HFF-Myc (cell line): ENCODE data around the gene IRGQ.
A peak's percentile ranks its signal among the peaks of the same experiment; 100 is the strongest.

ENCODE experiments used
- DNase-seq: peaks from one replicate; pipeline ENCODE4 v3.0.0-alpha.2; 2011; ENCODE audit warnings: low read depth; ENCODE audit errors: extremely low read depth
- H3K4me3 ChIP-seq: replicated peaks from 2 replicates; pipeline ENCODE4 v1.5.1; 2011; ENCODE audit warnings: low read depth, mild to moderate bottlenecking, control low read depth, low read length
- TF ChIP-seq, protein P1 (sequence below): IDR thresholded peaks from 2 replicates; pipeline ENCODE4 v1.5.1; 2012; ENCODE audit warnings: mild to moderate bottlenecking, low read depth, low read length, control low read depth; ENCODE audit errors: missing control alignments

Gene IRGQ

DNA sequence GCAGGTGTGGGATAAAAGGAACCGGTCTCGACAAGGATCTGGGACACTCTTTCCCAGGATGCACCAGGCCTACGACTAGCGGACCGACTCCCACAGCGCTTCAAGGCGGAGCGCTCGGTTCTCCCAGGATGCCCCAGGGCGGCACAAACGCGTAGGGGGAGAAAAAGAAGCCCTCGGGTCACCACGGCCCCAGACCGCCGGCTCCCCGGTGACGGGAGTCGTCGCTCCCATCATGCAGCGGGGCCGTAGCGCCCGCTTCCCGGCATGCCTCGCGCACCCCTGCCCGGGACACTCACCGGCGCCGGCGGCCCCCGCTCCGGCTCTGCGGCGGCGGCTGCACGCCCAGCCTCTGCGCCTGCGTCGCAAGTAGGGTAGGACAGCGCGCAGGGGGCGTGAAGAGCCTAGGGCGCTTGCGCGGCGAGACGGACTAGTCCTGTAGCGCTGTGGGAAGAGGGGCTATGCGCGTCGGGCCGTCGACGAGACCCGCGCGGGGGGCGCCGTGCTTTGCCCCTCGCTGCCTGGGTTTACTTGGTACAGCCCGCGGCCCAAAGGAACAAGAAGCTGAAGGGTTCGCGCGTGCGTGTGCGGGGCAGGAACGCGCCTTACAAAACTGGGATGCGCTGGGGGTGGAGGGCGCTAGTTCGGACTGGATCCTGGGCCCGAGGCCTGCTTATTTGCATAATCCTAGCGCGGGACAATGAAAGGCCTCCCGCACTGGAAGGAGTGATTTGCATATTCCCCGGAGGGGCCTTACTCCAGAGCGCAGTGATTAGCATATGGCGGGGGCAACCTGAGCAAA is 23.5 kb upstream of the IRGQ start, which contains the start of gene ZNF428:
Gene ZNF428 (minus strand): TSS at position 368 of the 799 bp plus-strand sequence. CDS start 5,325 bp downstream, outside the sequence.
- peak; percentile 48 for DNase-seq
- TF ChIP-seq, protein P1, sequence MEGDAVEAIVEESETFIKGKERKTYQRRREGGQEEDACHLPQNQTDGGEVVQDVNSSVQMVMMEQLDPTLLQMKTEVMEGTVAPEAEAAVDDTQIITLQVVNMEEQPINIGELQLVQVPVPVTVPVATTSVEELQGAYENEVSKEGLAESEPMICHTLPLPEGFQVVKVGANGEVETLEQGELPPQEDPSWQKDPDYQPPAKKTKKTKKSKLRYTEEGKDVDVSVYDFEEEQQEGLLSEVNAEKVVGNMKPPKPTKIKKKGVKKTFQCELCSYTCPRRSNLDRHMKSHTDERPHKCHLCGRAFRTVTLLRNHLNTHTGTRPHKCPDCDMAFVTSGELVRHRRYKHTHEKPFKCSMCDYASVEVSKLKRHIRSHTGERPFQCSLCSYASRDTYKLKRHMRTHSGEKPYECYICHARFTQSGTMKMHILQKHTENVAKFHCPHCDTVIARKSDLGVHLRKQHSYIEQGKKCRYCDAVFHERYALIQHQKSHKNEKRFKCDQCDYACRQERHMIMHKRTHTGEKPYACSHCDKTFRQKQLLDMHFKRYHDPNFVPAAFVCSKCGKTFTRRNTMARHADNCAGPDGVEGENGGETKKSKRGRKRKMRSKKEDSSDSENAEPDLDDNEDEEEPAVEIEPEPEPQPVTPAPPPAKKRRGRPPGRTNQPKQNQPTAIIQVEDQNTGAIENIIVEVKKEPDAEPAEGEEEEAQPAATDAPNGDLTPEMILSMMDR, result no peak
- H3K4me3 ChIP-seq, result peak within 1 kb of the TSS; percentile 68

GRCh38 chr19:43618921-43619261 is 23.0 kb upstream of the IRGQ start:
- DNase-seq, result no peak
- TF ChIP-seq, protein P1, result no peak

DNA sequence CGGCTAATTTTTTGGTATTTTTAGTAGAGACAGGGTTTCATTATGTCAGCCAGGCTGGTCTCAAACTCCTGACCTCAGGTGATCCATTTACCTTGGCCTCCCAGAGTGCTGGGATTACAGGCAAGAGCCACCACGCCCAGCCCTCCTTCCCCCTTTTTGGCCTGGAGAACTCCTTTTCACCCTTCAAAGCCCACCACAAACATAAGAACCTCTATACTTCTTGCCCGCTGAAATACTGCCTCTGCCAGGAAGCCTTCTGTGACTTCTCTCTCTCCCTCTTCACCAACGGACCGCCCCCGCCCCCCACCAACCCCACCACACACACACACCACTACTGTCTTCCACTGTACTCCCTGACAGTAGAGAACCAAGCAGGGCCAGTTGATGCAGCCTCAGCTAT is 21.0 kb upstream of the IRGQ start:
- TF ChIP-seq, protein P1, result no peak
- H3K4me3 ChIP-seq, result no peak overlapping the region
- DNase-seq, result no peak

More at GRCh38 chr19:43618921-43619261, 23.0 kb upstream of the IRGQ start:
- H3K4me3 ChIP-seq, result peak overlapping the region; percentile 68

GRCh38 chr19:43616306-43616705 is 20.4 kb upstream of the IRGQ start:
- DNase-seq, result no peak
- TF ChIP-seq, protein P1, result no peak
- H3K4me3 ChIP-seq, result no peak overlapping the region

GRCh38 chr19:43612374-43612773 is 16.4 kb upstream of the IRGQ start:
- H3K4me3 ChIP-seq, result no peak overlapping the region
- DNase-seq, result no peak
- TF ChIP-seq, protein P1, result no peak

GRCh38 chr19:43611788-43612187 is 15.9 kb upstream of the IRGQ start, which contains the start of gene SRRM5:
SRRM5 (plus strand) TSS chr19:43612088; CDS start chr19:43612122, 34 bp downstream.
- no peak for DNase-seq
- H3K4me3 ChIP-seq, result no peak within 1 kb of the TSS
- TF ChIP-seq, protein P1, result no peak
